ENCODE data around the gene STXBP5L. TPM values are rescaled to one million over a fixed set of nuclear protein-coding genes. Genes with fewer than 3 reads are reported as not detected.

The STXBP5L gene
- polyA plus RNA-seq, 1 of the 3 experiments (the other 2 are of a cell fraction) = 0.03 TPM

DNA sequence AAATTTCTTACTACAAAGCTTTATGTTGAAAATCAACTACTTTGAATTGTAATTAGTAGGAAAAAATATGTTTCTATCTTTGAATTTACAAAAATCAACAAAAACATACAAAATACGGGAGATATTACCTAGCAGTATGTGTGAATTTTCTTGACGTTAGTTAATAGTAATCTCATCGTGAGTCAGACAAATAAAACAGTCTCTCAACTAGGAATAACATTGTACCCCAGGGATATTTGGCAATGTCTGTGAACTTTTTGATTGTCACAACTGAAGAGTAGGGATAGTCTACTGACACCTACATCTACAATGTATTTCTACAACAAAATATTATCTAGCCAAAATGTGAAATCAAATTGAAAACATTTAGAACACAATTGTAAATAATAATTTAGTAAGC, 387.4 kb downstream of the STXBP5L start:
- no peaks in the 10 kb centered on the region for H4K20me1 ChIP-seq (ENCODE audit: insufficient read depth)
- no peak overlapping the region for H3K9ac ChIP-seq
- CTCF ChIA-PET = no interaction called here
- 46% methylated on average over 3 of the region's 3 CpGs for WGBS (ENCODE audit: low lambda C conversion rate)
- H3F3A ChIP-seq (replicated peaks; ENCODE audit: insufficient read depth) = no peaks in the 10 kb centered on the region
- H3K9me2 ChIP-seq = no peaks in the 10 kb centered on the region
- H3K4me3 ChIP-seq (ENCODE audit: low read depth in 2 of 2, low read length in 1 of 2) = no peak overlapping the region
- POLR2A ChIA-PET = no interaction called here
- no peak overlapping the region for H2AFZ ChIP-seq (ENCODE audit: low read depth)
- TF ChIP-seq EZH2phosphoT487 (IDR thresholded peaks at IDR 0.05; ENCODE audit: borderline replicate concordance, low read depth) (no peak), TEAD4 (IDR thresholded peaks at IDR 0.05; ENCODE audit: borderline replicate concordance, insufficient read depth) (no peak), FOSL2 (IDR thresholded peaks at IDR 0.05; ENCODE audit: borderline replicate concordance, low read depth) (no peak), EP300 (IDR thresholded peaks at IDR 0.05; ENCODE audit: borderline replicate concordance in 1 of 2, low read depth in 1 of 2, low read length in 1 of 2) (no peak)
- TF ChIP-seq, protein P1, sequence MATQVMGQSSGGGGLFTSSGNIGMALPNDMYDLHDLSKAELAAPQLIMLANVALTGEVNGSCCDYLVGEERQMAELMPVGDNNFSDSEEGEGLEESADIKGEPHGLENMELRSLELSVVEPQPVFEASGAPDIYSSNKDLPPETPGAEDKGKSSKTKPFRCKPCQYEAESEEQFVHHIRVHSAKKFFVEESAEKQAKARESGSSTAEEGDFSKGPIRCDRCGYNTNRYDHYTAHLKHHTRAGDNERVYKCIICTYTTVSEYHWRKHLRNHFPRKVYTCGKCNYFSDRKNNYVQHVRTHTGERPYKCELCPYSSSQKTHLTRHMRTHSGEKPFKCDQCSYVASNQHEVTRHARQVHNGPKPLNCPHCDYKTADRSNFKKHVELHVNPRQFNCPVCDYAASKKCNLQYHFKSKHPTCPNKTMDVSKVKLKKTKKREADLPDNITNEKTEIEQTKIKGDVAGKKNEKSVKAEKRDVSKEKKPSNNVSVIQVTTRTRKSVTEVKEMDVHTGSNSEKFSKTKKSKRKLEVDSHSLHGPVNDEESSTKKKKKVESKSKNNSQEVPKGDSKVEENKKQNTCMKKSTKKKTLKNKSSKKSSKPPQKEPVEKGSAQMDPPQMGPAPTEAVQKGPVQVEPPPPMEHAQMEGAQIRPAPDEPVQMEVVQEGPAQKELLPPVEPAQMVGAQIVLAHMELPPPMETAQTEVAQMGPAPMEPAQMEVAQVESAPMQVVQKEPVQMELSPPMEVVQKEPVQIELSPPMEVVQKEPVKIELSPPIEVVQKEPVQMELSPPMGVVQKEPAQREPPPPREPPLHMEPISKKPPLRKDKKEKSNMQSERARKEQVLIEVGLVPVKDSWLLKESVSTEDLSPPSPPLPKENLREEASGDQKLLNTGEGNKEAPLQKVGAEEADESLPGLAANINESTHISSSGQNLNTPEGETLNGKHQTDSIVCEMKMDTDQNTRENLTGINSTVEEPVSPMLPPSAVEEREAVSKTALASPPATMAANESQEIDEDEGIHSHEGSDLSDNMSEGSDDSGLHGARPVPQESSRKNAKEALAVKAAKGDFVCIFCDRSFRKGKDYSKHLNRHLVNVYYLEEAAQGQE (IDR thresholded peaks at IDR 0.05; ENCODE audit: low read depth, low read length) = no peak
- H3K36me3 ChIP-seq (replicated peaks in 1 of 2; ENCODE audit: control insufficient read depth in 1 of 2, insufficient read depth in 2 of 2, low read length in 1 of 2) = no peaks in the 10 kb centered on the region
- no peaks in the 10 kb centered on the region for H3K79me2 ChIP-seq (ENCODE audit: insufficient read depth)
- no peak overlapping the region for H3K27ac ChIP-seq (ENCODE audit: low read depth in 2 of 2, low read length in 1 of 2)
- no peaks in the 10 kb centered on the region for H3K27me3 ChIP-seq (ENCODE audit: insufficient read depth)
- no peak for DNase-seq
- no peaks in the 10 kb centered on the region for H3K9me3 ChIP-seq
- H3K4me2 ChIP-seq = no peak overlapping the region
- no peaks in the 10 kb centered on the region for H3K4me1 ChIP-seq (ENCODE audit: control insufficient read depth in 1 of 2, insufficient read depth in 2 of 2, low read depth in 1 of 2, low read length in 1 of 2)

- CTCF ChIA-PET = no interaction called here
- Histone ChIP-seq H3K9ac (no peak overlapping the region), H2AFZ (ENCODE audit: low read depth) (no peak overlapping the region)
Measured at GRCh38 chr3:121295979-121296378, 388.0 kb downstream of the STXBP5L start.

More at GRCh38 chr3:121295979-121296378, 388.0 kb downstream of the STXBP5L start:
- H3K4me2 ChIP-seq = no peak overlapping the region
- POLR2A ChIA-PET = no interaction called here
- TF ChIP-seq, protein P2, sequence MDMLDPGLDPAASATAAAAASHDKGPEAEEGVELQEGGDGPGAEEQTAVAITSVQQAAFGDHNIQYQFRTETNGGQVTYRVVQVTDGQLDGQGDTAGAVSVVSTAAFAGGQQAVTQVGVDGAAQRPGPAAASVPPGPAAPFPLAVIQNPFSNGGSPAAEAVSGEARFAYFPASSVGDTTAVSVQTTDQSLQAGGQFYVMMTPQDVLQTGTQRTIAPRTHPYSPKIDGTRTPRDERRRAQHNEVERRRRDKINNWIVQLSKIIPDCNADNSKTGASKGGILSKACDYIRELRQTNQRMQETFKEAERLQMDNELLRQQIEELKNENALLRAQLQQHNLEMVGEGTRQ (IDR thresholded peaks at IDR 0.05; ENCODE audit: borderline replicate concordance, low read depth, low read length) = no peak
- TF ChIP-seq, protein P3, sequence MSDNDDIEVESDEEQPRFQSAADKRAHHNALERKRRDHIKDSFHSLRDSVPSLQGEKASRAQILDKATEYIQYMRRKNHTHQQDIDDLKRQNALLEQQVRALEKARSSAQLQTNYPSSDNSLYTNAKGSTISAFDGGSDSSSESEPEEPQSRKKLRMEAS (IDR thresholded peaks at IDR 0.05; ENCODE audit: low read depth) = no peak
- TF ChIP-seq RXRA (IDR thresholded peaks at IDR 0.05; ENCODE audit: borderline replicate concordance, low read depth) (no peak), NRF1 (IDR thresholded peaks at IDR 0.05; ENCODE audit: low read depth, low read length) (no peak), RFX5 (IDR thresholded peaks at IDR 0.05; ENCODE audit: low read length) (no peak), SIN3A (IDR thresholded peaks at IDR 0.05; ENCODE audit: borderline replicate concordance, low read depth, low read length) (no peak), NFIC (IDR thresholded peaks at IDR 0.05; ENCODE audit: borderline replicate concordance) (no peak), EP300 (IDR thresholded peaks at IDR 0.05; ENCODE audit: borderline replicate concordance in 1 of 2, low read depth in 1 of 2, low read length in 1 of 2) (no peak), JUND (IDR thresholded peaks at IDR 0.05) (no peak), FOXM1 (IDR thresholded peaks at IDR 0.05; ENCODE audit: low read depth) (no peak), TEAD4 (IDR thresholded peaks at IDR 0.05; ENCODE audit: borderline replicate concordance, insufficient read depth) (no peak), TCF12 (IDR thresholded peaks at IDR 0.05) (no peak), POLR2AphosphoS5 (IDR thresholded peaks at IDR 0.05; ENCODE audit: low read depth, low read length) (no peak), IRF3 (IDR thresholded peaks at IDR 0.05; ENCODE audit: low read depth, low read length) (no peak), RCOR1 (IDR thresholded peaks at IDR 0.05; ENCODE audit: low read length) (no peak)
- TF ChIP-seq, protein P4, sequence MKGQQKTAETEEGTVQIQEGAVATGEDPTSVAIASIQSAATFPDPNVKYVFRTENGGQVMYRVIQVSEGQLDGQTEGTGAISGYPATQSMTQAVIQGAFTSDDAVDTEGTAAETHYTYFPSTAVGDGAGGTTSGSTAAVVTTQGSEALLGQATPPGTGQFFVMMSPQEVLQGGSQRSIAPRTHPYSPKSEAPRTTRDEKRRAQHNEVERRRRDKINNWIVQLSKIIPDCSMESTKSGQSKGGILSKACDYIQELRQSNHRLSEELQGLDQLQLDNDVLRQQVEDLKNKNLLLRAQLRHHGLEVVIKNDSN (IDR thresholded peaks at IDR 0.05; ENCODE audit: borderline replicate concordance, low read depth) = no peak
- TF ChIP-seq, protein P5, sequence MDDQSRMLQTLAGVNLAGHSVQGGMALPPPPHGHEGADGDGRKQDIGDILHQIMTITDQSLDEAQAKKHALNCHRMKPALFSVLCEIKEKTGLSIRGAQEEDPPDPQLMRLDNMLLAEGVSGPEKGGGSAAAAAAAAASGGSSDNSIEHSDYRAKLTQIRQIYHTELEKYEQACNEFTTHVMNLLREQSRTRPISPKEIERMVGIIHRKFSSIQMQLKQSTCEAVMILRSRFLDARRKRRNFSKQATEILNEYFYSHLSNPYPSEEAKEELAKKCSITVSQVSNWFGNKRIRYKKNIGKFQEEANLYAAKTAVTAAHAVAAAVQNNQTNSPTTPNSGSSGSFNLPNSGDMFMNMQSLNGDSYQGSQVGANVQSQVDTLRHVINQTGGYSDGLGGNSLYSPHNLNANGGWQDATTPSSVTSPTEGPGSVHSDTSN (IDR thresholded peaks at IDR 0.05) = no peak
- no peak overlapping the region for H3K4me3 ChIP-seq (ENCODE audit: low read depth in 2 of 2, low read length in 1 of 2)
- no peaks in the 10 kb centered on the region for H3F3A ChIP-seq (replicated peaks; ENCODE audit: insufficient read depth)
- no peaks in the 10 kb centered on the region for H3K79me2 ChIP-seq (ENCODE audit: insufficient read depth)
- no peak overlapping the region for H3K27ac ChIP-seq (ENCODE audit: low read depth in 2 of 2, low read length in 1 of 2)
- H4K20me1 ChIP-seq (ENCODE audit: insufficient read depth) = no peaks in the 10 kb centered on the region
- H3K4me1 ChIP-seq (ENCODE audit: control insufficient read depth in 1 of 2, insufficient read depth in 2 of 2, low read depth in 1 of 2, low read length in 1 of 2) = no peaks in the 10 kb centered on the region
- no peaks in the 10 kb centered on the region for H3K36me3 ChIP-seq (replicated peaks in 1 of 2; ENCODE audit: control insufficient read depth in 1 of 2, insufficient read depth in 2 of 2, low read length in 1 of 2)
- H3K27me3 ChIP-seq (ENCODE audit: insufficient read depth) = no peaks in the 10 kb centered on the region
- no peaks in the 10 kb centered on the region for H3K9me2 ChIP-seq
- H3K9me3 ChIP-seq = no peaks in the 10 kb centered on the region
- DNase-seq = no peak
